Heart right ventricle (tissue), 16 donors: ENCODE measurements around the gene RELT. TPM values are rescaled to one million over a fixed set of nuclear protein-coding genes. Genes with fewer than 3 reads are reported as not detected.

Experiments used
- ATAC-seq, 8 donors: fragments of 200-7000 bp; cut with Tn5 transposase; one replicate each; pipeline ENCODE4 v1.9.1; 2020; ENCODE audit warnings: mild to moderate bottlenecking in 8 of 8, moderate library complexity in 8 of 8, moderate number of reproducible peaks in 1 of 8
- DNase-seq, 2 donors: peaks; one replicate each; pipeline ENCODE4 v3.0.0-alpha.2; 2020
- H3K27ac ChIP-seq, 10 donors: fragments of 200-600 bp; sonication (generic) in 2 of 10; one replicate each; pipeline versions ENCODE4 v1.5.0 to v1.8.0; 2020 to 2022; ENCODE audit warnings: mild to moderate bottlenecking in 3 of 10
- H3K27me3 ChIP-seq, 7 donors: fragments of 200-600 bp; one replicate each; pipeline ENCODE4 v1.8.0; 2021 to 2022; ENCODE audit warnings: mild to moderate bottlenecking in 2 of 7
- H3K36me3 ChIP-seq, 9 donors: fragments of 200-600 bp; sonication (generic) in 1 of 9; one replicate each; pipeline versions ENCODE4 v1.5.0 to v1.8.0; 2020 to 2022; ENCODE audit warnings: mild to moderate bottlenecking in 2 of 9
- H3K4me1 ChIP-seq, 9 donors: fragments of 200-600 bp; sonication (generic) in 1 of 9; one replicate each; pipeline versions ENCODE4 v1.5.0 to v1.8.0; 2020 to 2022; ENCODE audit warnings: mild to moderate bottlenecking in 4 of 9
- H3K4me3 ChIP-seq, 10 donors: fragments of 200-600 bp; sonication (generic) in 2 of 10; one replicate each; pipeline versions ENCODE4 v1.5.0 to v1.8.0; 2020 to 2022; ENCODE audit warnings: mild to moderate bottlenecking in 7 of 10, moderate library complexity in 2 of 10
- H3K9me3 ChIP-seq, 11 donors: fragments of 200-600 bp in 10 of 11; sonication (generic) in 2 of 11; one replicate each; pipeline versions ENCODE4 v1.5.0 to v1.8.0; 2013 to 2022; ENCODE audit warnings: mild to moderate bottlenecking in 2 of 11, control low read depth in 1 of 11, moderate library complexity in 1 of 11
- CTCF ChIP-seq, 9 donors: fragments of 200-600 bp; sonication (generic) in 2 of 9; IDR thresholded peaks; one replicate each; pipeline versions ENCODE4 v1.5.0 to v1.8.0; 2021 to 2022; ENCODE audit warnings: antibody characterized with exemption in 9 of 9, mild to moderate bottlenecking in 5 of 9, moderate library complexity in 1 of 9
- WGBS, 2 donors: extraction: QIAGEN DNeasy Blood & Tissue Kit; methylation state at CpG; one replicate each; pipeline ENCODE4 v1.1.7; 2013; ENCODE audit warnings: inconsistent platforms in 1 of 2; 5-methylcytosine and 5-hydroxymethylcytosine counted together
- intact Hi-C, 10 donors: fragments of 100-400 bp; cut with DNase I; formaldehyde crosslinking; loops; one replicate each; pipeline versions ENCODE4 v1.11.1 to v1.14.2; 2022
- polyA plus RNA-seq, 2 donors: library from polyadenylated mRNA; stranded (reverse); fragments of 200-250 nt; gene quantifications; one replicate each; pipeline ENCODE4 v1.2.3, GENCODE V29; 2013
- total RNA-seq, 10 donors: library from RNA; stranded (reverse); fragmentation: NEBNext Ultra II Directional in 3 of 10; extraction: Animal tissue kit (Norgen Biotek cat#: 25700) in 3 of 10; gene quantifications; one replicate each; pipeline versions ENCODE4 v1.2.1 to v1.2.4, GENCODE V29; 2021 to 2023
- donor health status: Arrhythmogenic right ventricular cardiomyopathy.
- donor health status: ischemic (EF 13 %, LVEDD 7.1; RV severe dilation, severe dysfunction).
- donor health status: healthy with polysubstance abuse.
- donor health status: DM: no; HTN: yes; CAD: no.
- donor health status: DM: no; HTN: no; CAD: no.
- donor health status: ischemic (EF 25% LVEDD 6.9; RV normal size, moderate dysfunction).
- donor health status: ischemic (EF 25% LVEDD 5.7; RV mildly dilated, moderate dysfunction).
- donor health status: healthy.
- donor health status: DM: yes; HTN: yes; CAD: no.
- donor health status: Ischemic cardiomyopathy.
- donor health status: ischemic (EF 35%, LVEDD 5.7; RV mildly dilated, moderate dysfunction).
- donor health status: nonischemic (EF 11% LVEDD 7.7; RV severe dilation, severe dysfunction).
- donor health status: DM: yes; HTN: yes; CAD: no.
- donor health status: PGD.
- donor health status: ischemic (EF 29% LVEDD 5.4; RV normal size, mild dysfunction).
- donor health status: nonischemic (EF 23%, LVEDD 6.1; RV moderate dilation, normal function).

The RELT gene
- total and polyA plus RNA-seq, 12 donors = 1.0 to 9.2 (median 2.7) TPM

GRCh38 chr11:73395297-73396208, 19.4 kb downstream of the RELT start:
- 88 to 90% methylated on average over 22 of the region's 22 CpGs for WGBS, 2 donors
- Histone ChIP-seq H3K36me3 (peaks cover 0 to 85% (median 0%) of the 10 kb centered on the region in 9 donors), H3K27ac (no peak overlapping the region), H3K27me3 (no peaks in the 10 kb centered on the region), H3K4me1 (peaks cover 4 to 53% (median 16%) of the 10 kb centered on the region in 9 donors), H3K9me3 (no peaks in the 10 kb centered on the region), H3K4me3 (no peak overlapping the region)
- no peak for TF ChIP-seq CTCF (IDR thresholded peaks at IDR 0.05)
- no peak for ATAC-seq
- intact Hi-C loops = loop anchor here in 4 of 10 donors (2.0 to 10.0 kb wide), 5 partner anchors 43 to 267 kb away; partner anchors contain the start of gene ARHGEF17 (in 2 of the 4)
- no peak for DNase-seq

GRCh38 chr11:73396251-73396930, 20.2 kb downstream of the RELT start:
- intact Hi-C loops = loop anchor here in 3 of 10 donors (5.0 to 10.0 kb wide), 4 partner anchors 89 to 266 kb away; partner anchors contain the start of gene ARHGEF17 (in 2 of the 3)
- Histone ChIP-seq H3K4me1 (peaks cover 4 to 51% (median 16%) of the 10 kb centered on the region in 9 donors), H3K36me3 (peaks cover 0 to 77% (median 0%) of the 10 kb centered on the region in 9 donors), H3K4me3 (no peak overlapping the region), H3K27ac (no peak overlapping the region), H3K27me3 (no peaks in the 10 kb centered on the region), H3K9me3 (no peaks in the 10 kb centered on the region)
- TF ChIP-seq CTCF (IDR thresholded peaks at IDR 0.05) = no peak
- ATAC-seq (no peak), DNase-seq (no peak)
- 84 to 91% methylated on average over 6 of the region's 6 CpGs for WGBS, 2 donors

GRCh38 chr11:73396985-73397384, 20.8 kb downstream of the RELT start:
- intact Hi-C loops = loop anchor here in 3 of 10 donors (5.0 to 10.0 kb wide), 4 partner anchors 90 to 265 kb away; partner anchors contain the start of gene ARHGEF17 (in 2 of the 3)
- Histone ChIP-seq H3K27ac (no peak overlapping the region), H3K4me3 (no peak overlapping the region), H3K27me3 (no peaks in the 10 kb centered on the region), H3K36me3 (peaks cover 0 to 73% (median 0%) of the 10 kb centered on the region in 9 donors), H3K4me1 (peaks cover 4 to 51% (median 16%) of the 10 kb centered on the region in 9 donors), H3K9me3 (no peaks in the 10 kb centered on the region)
- 85 to 86% methylated on average over 7 of the region's 7 CpGs for WGBS, 2 donors
- DNase-seq = no peak
- no peak for ATAC-seq
- no peak for TF ChIP-seq CTCF (IDR thresholded peaks at IDR 0.05)

- 89 to 92% methylated on average over 8 of the region's 8 CpGs for WGBS, 2 donors
- Histone ChIP-seq H3K4me3 (no peak overlapping the region), H3K36me3 (peaks cover 0 to 73% (median 0%) of the 10 kb centered on the region in 9 donors), H3K27me3 (no peaks in the 10 kb centered on the region), H3K9me3 (no peaks in the 10 kb centered on the region), H3K27ac (no peak overlapping the region), H3K4me1 (peaks cover 4 to 51% (median 16%) of the 10 kb centered on the region in 9 donors)
- TF ChIP-seq CTCF (IDR thresholded peaks at IDR 0.05) = no peak
- intact Hi-C loops = loop anchor here in 3 of 10 donors (5.0 to 10.0 kb wide), 4 partner anchors 90 to 265 kb away; partner anchors contain the start of gene ARHGEF17 (in 2 of the 3)
- DNase-seq (no peak), ATAC-seq (no peak)
These were observed 21.4 kb downstream of the RELT start for GRCh38 chr11:73397468-73398131.
